GM13976 (cell line): ENCODE data around the gene SNPH.

Source experiments
- DNase-seq: peaks from one replicate; pipeline ENCODE4 v3.0.0; 2012; ENCODE audit warnings: low spot score
- in situ Hi-C: fragments of 300-500 bp; cut with MboI; formaldehyde crosslinking; loops from one replicate; pipeline ENCODE4 v1.12.0; 2022; ENCODE audit warnings: low sequenced_read_pairs, mixed read lengths, inconsistent platforms; ENCODE audit not compliant: unreplicated experiment
- TF ChIP-seq, protein P1 (sequence below): IDR thresholded peaks from 2 replicates; pipeline ENCODE4 v1.5.1; 2012; ENCODE audit warnings: borderline replicate concordance, mild to moderate bottlenecking; ENCODE audit not compliant: insufficient read depth; ENCODE audit errors: extremely low read depth, missing control alignments, control extremely low read depth

The SNPH gene

DNA sequence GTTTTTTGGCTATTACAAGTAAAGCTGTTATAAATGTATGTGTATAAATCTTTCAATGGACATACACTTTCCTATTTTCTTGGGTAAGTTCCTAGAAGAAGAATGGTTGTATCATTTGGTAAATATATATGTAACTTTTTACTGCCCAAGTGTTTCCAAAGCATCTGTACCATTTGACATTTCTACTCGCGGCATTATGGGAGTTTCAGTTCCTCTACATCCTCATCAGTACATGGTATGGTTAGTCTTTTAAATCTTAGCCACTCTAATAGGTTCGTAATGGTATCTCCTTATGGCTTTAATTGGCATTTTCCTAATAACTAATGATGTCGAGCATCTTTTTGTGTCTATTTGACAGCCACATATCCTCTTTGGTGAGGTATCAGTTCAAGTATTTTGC is 12.9 kb downstream of the SNPH start:
- TF ChIP-seq, protein P1, sequence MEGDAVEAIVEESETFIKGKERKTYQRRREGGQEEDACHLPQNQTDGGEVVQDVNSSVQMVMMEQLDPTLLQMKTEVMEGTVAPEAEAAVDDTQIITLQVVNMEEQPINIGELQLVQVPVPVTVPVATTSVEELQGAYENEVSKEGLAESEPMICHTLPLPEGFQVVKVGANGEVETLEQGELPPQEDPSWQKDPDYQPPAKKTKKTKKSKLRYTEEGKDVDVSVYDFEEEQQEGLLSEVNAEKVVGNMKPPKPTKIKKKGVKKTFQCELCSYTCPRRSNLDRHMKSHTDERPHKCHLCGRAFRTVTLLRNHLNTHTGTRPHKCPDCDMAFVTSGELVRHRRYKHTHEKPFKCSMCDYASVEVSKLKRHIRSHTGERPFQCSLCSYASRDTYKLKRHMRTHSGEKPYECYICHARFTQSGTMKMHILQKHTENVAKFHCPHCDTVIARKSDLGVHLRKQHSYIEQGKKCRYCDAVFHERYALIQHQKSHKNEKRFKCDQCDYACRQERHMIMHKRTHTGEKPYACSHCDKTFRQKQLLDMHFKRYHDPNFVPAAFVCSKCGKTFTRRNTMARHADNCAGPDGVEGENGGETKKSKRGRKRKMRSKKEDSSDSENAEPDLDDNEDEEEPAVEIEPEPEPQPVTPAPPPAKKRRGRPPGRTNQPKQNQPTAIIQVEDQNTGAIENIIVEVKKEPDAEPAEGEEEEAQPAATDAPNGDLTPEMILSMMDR: no peak
- DNase-seq: no peak
- in situ Hi-C loops: no loop called here

DNA sequence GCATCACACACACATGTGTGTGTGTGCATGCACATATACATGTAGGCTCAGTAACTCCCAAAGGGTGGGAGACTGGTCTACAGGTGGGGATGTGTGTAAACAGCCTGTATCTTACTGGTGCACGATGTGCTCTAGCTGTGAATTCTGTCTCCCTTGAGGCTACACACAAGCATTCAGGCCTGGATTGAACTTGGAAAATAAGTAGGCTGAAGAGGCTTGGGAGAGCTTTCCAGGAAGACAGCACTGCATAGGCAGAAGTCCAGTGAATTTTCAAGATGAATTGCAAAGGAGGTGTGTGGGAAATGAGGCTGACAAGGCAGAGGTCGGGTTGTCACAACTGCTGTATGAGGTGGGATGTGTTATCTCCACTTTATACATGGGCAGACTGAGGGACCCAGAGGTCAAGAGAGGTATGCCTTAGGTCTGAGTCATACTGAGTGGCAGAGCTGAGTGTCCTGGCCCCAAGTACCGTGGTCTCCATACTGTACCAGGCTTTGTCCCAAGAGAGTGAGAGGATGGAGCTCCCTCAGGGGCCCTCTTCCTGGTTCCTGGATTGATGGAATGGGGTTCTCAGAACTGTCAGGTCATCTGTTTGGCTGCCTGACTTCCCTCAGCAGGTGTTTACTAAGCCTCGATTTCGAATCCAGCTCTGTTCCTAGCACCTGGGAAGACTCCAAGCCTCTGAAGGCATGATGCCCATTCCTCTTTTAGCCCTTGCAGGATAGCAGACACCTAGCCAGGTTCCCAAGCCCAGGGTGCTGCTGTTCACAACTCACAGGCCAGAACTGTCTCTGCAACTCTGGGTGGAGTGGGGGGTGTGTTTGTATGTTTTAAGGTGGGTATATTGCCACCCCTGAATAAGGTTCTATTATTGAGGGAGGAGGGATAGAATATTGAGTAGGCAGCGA is 14.4 kb downstream of the SNPH start:
- in situ Hi-C loops: no loop called here
- DNase-seq: no peak

DNA sequence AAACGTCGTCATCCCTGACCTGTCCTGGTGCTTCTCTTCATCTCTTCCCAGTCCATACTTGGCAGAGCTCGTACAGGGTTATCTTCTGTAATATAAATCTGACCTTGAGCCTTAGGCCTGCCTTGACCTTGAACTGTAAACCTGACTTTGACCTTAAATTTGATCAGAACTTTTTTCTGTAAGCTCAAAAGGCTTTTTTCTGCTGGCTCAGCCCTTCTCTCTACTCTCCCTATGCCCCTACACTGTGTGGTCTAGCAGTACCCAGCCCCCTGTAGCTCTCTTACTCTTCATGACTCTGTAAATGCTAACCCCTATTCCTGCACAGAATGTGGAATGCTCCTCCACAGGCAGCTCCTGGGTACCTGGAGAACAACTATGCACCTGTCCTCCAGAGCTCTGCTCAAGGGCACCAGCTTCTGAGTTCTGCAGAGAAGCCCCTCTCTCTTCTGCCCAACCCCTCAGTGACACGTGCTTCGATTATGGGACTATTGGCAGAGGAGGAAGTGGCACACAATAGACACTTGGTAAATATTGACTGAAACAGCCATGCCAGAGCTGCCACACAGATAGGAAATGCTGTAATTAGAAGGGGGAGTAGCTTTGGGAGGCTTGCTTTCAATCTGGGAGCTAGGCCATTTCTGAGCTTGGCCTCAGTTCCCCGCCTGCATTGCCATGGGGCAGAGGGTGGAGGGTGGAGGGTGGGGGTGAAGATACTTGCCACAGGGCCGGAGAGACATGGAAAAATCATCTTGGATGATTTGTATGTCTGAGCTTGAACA is 15.4 kb downstream of the SNPH start:
- DNase-seq: no peak
- TF ChIP-seq, protein P1: no peak
- in situ Hi-C loops: no loop called here

More for the DNA sequence above, 14.4 kb downstream of the SNPH start:
- TF ChIP-seq, protein P1: no peak

DNA sequence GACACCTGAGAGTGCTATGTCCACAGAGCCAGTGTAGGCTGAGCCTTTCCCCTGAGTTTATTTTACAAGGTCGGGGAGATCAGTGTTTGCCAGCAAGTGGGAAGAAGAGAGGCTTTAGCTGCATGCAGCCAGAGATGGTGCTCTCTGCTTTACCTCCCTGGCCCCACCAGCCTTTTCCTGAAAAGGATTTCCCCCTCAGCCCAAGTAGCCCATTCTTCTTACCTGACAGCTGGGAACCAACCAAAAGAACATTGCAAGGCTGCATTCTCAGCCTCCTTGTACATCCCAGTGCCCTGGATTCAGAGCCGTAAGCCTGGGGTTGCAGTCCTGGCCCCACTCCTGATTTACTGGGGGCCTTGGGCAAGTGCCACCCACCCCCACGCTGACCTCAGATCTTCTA is 16.9 kb downstream of the SNPH start:
- in situ Hi-C loops: no loop called here
- TF ChIP-seq, protein P1: no peak
- DNase-seq: no peak

DNA sequence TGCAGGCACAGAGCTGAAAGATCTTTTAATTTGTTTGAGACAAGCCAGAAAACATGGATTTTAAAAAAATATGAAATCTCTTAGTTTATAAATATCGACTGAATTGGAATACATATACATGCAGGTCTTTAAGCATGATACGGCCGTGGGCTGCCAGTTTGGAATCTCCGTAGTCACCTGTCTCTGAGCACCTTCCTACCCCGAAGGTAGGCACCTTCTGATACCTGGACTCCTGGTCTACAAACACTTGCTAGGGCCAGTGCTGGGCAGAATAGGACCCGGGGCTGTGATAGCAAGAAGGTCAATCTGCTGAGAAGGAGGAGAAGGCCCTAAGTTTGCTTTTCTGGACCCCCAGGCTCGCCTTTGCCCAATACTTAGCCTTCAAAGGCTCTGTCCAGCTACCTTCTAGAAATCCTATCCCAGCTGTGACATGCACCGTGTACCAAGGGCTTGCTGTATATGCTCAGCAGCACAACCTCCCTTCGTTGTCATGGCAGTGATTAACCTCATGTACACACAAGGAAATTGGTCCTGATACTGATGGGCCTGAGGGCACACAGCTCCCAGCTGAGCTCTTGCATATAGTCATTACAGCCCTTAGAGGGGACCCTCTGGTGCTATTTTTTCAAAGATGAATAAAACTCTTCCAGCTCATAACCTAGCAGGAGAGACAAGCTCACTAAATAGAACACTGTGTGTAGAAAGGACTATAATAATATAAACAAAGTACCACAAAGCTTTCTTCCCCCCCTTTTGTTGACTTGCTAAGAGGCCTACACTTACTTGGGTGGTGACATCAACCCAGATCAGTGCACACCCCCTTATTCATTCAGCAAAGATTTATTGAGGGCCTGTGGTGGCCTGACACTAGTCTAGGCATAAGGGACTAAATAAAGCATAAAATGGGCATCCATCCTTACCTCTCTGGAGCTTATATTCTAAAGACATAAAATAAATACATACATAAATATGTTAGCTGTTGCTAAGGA is 17.7 kb downstream of the SNPH start:
- DNase-seq: no peak
- in situ Hi-C loops: no loop called here
- TF ChIP-seq, protein P1: no peak
